ENCODE data around the gene DNM1. TPM values are rescaled to one million over a fixed set of nuclear protein-coding genes. Genes with fewer than 3 reads are reported as not detected.

DNM1 gene
- total RNA-seq, 2 experiments from 2014 or later: 0.35 to 1.8 TPM

GRCh38 chr9:128206916-128207910, 4.0 kb downstream of the DNM1 start:
- no TSS peak for BruUV-seq (replicated peaks)
- Histone ChIP-seq H2AFZ (ENCODE audit: low read length) (no peak overlapping the region), H3K9me3 (ENCODE audit: low read length) (no peaks in the 10 kb centered on the region), H4K20me1 (ENCODE audit: insufficient read depth, low read length) (no peaks in the 10 kb centered on the region), H3K9me2 (ENCODE audit: insufficient read depth, low read length) (no peaks in the 10 kb centered on the region), H3K79me2 (ENCODE audit: insufficient read depth, low read depth, low read length) (no peaks in the 10 kb centered on the region), H3K36me3 (ENCODE audit: insufficient read depth, low read length) (no peaks in the 10 kb centered on the region), H3K4me3 (ENCODE audit: low read depth, low read length, poor library complexity, severe bottlenecking) (no peak overlapping the region), H3K27ac (ENCODE audit: low read depth, low read length, poor library complexity, severe bottlenecking) (no peak overlapping the region), H3K4me2 (ENCODE audit: low read length) (no peak overlapping the region), H3K4me1 (ENCODE audit: insufficient read depth, low read length, poor library complexity, severe bottlenecking) (peaks cover 14% of the 10 kb centered on the region)
- intact Hi-C loops (cut with micrococcal nuclease; ENCODE audit: unreplicated experiment): no loop called here
- TF ChIP-seq CTCF (conservative IDR thresholded peaks at IDR 0.05; ENCODE audit: low read length) (no peak), EZH2phosphoT487 (IDR thresholded peaks at IDR 0.05; ENCODE audit: borderline replicate concordance, low read depth, low read length) (no peak)
- ChIA-PET POLR2A (interaction anchor here (0.6 to 1.1 kb wide), 3 partner anchors 11 to 165 kb away, joined by 3 to 5 read pairs (median 3); no protein-coding TSS in a partner anchor), CTCF (ENCODE audit: unreplicated experiment) (no interaction called here)
- DNase-seq (ENCODE audit: low spot score): no peak

- Histone ChIP-seq H3K9me2 (ENCODE audit: insufficient read depth, low read length) (no peaks in the 10 kb centered on the region), H3K27ac (ENCODE audit: low read depth, low read length, poor library complexity, severe bottlenecking) (no peak overlapping the region), H4K20me1 (ENCODE audit: insufficient read depth, low read length) (no peaks in the 10 kb centered on the region), H3K4me2 (ENCODE audit: low read length) (no peak overlapping the region), H3K4me3 (ENCODE audit: low read depth, low read length, poor library complexity, severe bottlenecking) (no peak overlapping the region), H3K36me3 (ENCODE audit: insufficient read depth, low read length) (no peaks in the 10 kb centered on the region), H3K4me1 (ENCODE audit: insufficient read depth, low read length, poor library complexity, severe bottlenecking) (peaks cover 7% of the 10 kb centered on the region), H3K9me3 (ENCODE audit: low read length) (no peaks in the 10 kb centered on the region), H3K79me2 (ENCODE audit: insufficient read depth, low read depth, low read length) (no peaks in the 10 kb centered on the region), H2AFZ (ENCODE audit: low read length) (no peak overlapping the region)
- BruUV-seq (replicated peaks): no TSS peak
- POLR2A ChIA-PET: no interaction called here
- CTCF ChIA-PET (ENCODE audit: unreplicated experiment): no interaction called here
- no peak for TF ChIP-seq CTCF (conservative IDR thresholded peaks at IDR 0.05; ENCODE audit: low read length)
- no peak for TF ChIP-seq EZH2phosphoT487 (IDR thresholded peaks at IDR 0.05; ENCODE audit: borderline replicate concordance, low read depth, low read length)
- DNase-seq (ENCODE audit: low spot score): no peak
- intact Hi-C loops (cut with micrococcal nuclease; ENCODE audit: unreplicated experiment): no loop called here
Measured at GRCh38 chr9:128208386-128208785, 5.2 kb downstream of the DNM1 start.
